A673 (cell line): ENCODE results near the gene HOXC10. TPM values are rescaled to one million over a fixed set of nuclear protein-coding genes. Genes with fewer than 3 reads are reported as not detected.

ENCODE experiments used
- BruUV-seq: library from RNA; stranded (reverse); fragments of 400-500 nt; replicated peaks from 2 replicates; lab custom pipeline; 2021; lab: Mats Ljungman, UMichigan
- CTCF ChIA-PET: fragments of 300-600 bp; sonication (Branson Sonifier 250); formaldehyde crosslinking; loops from one replicate; lab custom pipeline; 2022; ENCODE audit warnings: antibody characterized with exemption; lab: Charles Lee
- POLR2A ChIA-PET: fragments of 300-600 bp; sonication (Branson Sonifier 250); formaldehyde crosslinking; loops from one replicate; lab custom pipeline; 2022; ENCODE audit warnings: antibody characterized with exemption; ENCODE audit not compliant: low non-redundant PET; lab: Charles Lee
- DNase-seq: peaks from one replicate; pipeline ENCODE4 v3.0.0-alpha.2; 2015; ENCODE audit warnings: low spot score
- H3K27ac ChIP-seq: fragments of 200-600 bp; sonication (generic); 2 replicates; pipeline ENCODE4 v1.5.1; 2016; ENCODE audit warnings: mixed run types, low read depth, mild to moderate bottlenecking, mixed read lengths, antibody characterized with exemption, low read length; ENCODE audit not compliant: poor library complexity, severe bottlenecking
- H3K27me3 ChIP-seq: fragments of 200-600 bp; sonication (generic); replicated peaks from 2 replicates; pipeline ENCODE4 v1.6.1; 2017; ENCODE audit warnings: mixed run types, low read depth, mild to moderate bottlenecking, mixed read lengths, antibody characterized with exemption, low read length; ENCODE audit not compliant: insufficient read depth, poor library complexity
- H3K36me3 ChIP-seq: fragments of 200-600 bp; sonication (generic); 2 replicates; pipeline ENCODE4 v1.6.1; 2016; ENCODE audit warnings: mixed run types, mild to moderate bottlenecking, mixed read lengths, antibody characterized with exemption, low read length; ENCODE audit not compliant: insufficient read depth, poor library complexity, severe bottlenecking
- H3K4me1 ChIP-seq: fragments of 200-600 bp; sonication (generic); 2 replicates; pipeline ENCODE4 v1.6.1; 2017; ENCODE audit warnings: mixed run types, mild to moderate bottlenecking, mixed read lengths, antibody characterized with exemption, low read length; ENCODE audit not compliant: insufficient read depth, poor library complexity, severe bottlenecking
- H3K4me3 ChIP-seq: fragments of 200-600 bp; sonication (generic); 2 replicates; pipeline ENCODE4 v1.5.1; 2016; ENCODE audit warnings: low read depth, mixed run types, mild to moderate bottlenecking, mixed read lengths, low read length; ENCODE audit not compliant: poor library complexity, severe bottlenecking
- H3K9me3 ChIP-seq: fragments of 200-600 bp; sonication (generic); 2 replicates; pipeline ENCODE4 v1.6.1; 2016; ENCODE audit warnings: mixed run types, low read depth, mild to moderate bottlenecking, mixed read lengths, antibody characterized with exemption, low read length; ENCODE audit not compliant: poor library complexity, severe bottlenecking
- EZH2 ChIP-seq: fragments of 200-600 bp; sonication (generic); IDR thresholded peaks from 2 replicates; pipeline ENCODE4 v1.6.1; 2017; ENCODE audit warnings: borderline replicate concordance, low read depth, mild to moderate bottlenecking, mixed read lengths, antibody characterized with exemption, low read length; ENCODE audit not compliant: poor library complexity, severe bottlenecking
- intact Hi-C: fragments of 100-400 bp; cut with micrococcal nuclease; formaldehyde crosslinking; loops from one replicate; pipeline ENCODE4 v1.10.0; 2022; ENCODE audit not compliant: unreplicated experiment
- total RNA-seq: library from RNA; stranded (reverse); gene quantifications from 2 replicates; pipeline ENCODE4 v1.2.3, GENCODE V29; 2021
- TF ChIP-seq, protein P1 (sequence below): fragments of 300-800, 200-600 bp; sonication (generic); conservative IDR thresholded peaks from 2 replicates; pipeline ENCODE4 v1.5.1; 2017; ENCODE audit warnings: low read depth, mild to moderate bottlenecking, antibody characterized with exemption, low read length, moderate library complexity, mixed read lengths

Gene HOXC10
- total RNA-seq, 1 experiment from 2014 or later, result 27.8 TPM

DNA sequence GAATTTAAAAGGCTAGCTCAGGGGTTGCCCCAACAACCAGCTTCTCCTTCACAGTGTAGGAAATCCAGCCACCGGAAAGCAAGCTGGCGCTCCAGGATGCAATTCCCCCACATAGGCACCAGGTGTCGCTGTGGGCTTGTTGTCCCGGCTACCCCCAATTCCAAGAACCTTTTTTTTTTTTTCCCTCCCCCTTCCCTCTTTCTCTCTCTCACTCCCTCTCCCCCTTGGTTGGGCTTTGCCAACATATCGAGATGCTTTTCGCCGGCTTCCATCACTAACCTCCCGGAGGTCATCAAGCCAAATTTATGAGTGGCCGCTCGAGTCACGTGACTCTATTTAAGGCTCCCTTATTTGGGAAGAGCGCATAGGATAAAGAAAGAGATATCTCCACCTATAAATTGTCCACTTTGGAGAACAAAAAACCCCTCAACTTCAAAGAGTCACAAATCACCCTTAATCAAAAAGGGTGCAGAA, 47.7 kb downstream of the HOXC10 start, which contains the start of gene HOXC5:
TSS of gene HOXC5 (plus strand) at position 424 of the 474 bp plus-strand sequence. CDS start 73 bp downstream, outside the sequence.
- H3K9me3 ChIP-seq, result no peaks in the 10 kb centered on the region
- H3K27ac ChIP-seq, result no peak within 1 kb of the TSS
- peaks cover 43% of the 10 kb centered on the region for H3K4me1 ChIP-seq
- H3K4me3 ChIP-seq, result peak within 1 kb of the TSS; percentile 43
- POLR2A ChIA-PET, result interaction anchor here (0.6 kb wide), 1 partner anchor 8 kb away, joined by 18 read pairs; no protein-coding TSS in a partner anchor
- no peaks in the 10 kb centered on the region for H3K27me3 ChIP-seq
- peak; percentile 91 for DNase-seq
- no peak for TF ChIP-seq EZH2
- TF ChIP-seq, protein P1, sequence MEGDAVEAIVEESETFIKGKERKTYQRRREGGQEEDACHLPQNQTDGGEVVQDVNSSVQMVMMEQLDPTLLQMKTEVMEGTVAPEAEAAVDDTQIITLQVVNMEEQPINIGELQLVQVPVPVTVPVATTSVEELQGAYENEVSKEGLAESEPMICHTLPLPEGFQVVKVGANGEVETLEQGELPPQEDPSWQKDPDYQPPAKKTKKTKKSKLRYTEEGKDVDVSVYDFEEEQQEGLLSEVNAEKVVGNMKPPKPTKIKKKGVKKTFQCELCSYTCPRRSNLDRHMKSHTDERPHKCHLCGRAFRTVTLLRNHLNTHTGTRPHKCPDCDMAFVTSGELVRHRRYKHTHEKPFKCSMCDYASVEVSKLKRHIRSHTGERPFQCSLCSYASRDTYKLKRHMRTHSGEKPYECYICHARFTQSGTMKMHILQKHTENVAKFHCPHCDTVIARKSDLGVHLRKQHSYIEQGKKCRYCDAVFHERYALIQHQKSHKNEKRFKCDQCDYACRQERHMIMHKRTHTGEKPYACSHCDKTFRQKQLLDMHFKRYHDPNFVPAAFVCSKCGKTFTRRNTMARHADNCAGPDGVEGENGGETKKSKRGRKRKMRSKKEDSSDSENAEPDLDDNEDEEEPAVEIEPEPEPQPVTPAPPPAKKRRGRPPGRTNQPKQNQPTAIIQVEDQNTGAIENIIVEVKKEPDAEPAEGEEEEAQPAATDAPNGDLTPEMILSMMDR, result peak; percentile 98
- H3K36me3 ChIP-seq, result peaks cover 13% of the 10 kb centered on the region
- intact Hi-C loops, result loop anchor here (2.0 to 5.0 kb wide), 2 partner anchors 105 to 158 kb away; no protein-coding TSS in a partner anchor
- CTCF ChIA-PET, result interaction anchor here (0.5 to 2.2 kb wide), 18 partner anchors 15 to 1021 kb away, joined by 3 to 22 read pairs (median 6); partner anchors contain the start of gene HOXC10
- BruUV-seq, result no TSS peak

DNA sequence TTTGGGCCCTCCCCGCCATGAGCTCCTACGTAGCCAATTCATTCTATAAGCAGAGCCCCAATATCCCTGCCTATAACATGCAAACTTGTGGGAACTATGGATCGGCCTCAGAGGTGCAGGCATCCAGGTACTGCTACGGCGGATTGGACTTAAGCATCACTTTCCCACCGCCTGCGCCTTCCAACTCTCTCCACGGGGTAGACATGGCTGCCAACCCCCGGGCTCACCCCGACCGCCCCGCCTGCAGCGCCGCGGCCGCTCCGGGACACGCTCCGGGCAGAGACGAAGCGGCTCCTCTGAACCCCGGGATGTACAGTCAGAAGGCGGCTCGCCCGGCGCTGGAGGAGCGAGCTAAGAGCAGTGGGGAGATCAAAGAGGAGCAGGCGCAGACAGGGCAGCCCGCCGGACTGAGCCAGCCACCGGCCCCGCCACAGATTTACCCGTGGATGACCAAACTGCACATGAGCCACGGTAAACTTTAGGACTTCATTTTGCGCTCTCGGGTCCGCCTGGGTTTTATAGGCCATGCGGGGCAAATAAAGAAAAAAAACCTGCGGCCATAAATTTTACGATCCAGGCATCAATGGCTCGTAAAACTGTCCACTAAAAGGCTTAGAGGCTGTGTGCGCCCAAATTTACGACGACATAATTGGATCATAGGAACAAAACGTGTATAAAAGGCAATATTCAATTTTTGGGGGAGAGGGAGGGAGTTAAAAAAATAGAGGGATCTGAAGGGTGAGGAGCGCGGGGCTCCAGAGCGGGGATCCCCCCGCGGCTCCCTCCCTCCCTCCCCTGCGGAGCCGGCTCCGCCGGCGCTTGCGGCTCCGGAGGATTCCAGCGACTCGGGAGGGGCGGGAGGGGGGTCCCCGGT, 48.4 kb downstream of the HOXC10 start:
- H3K27me3 ChIP-seq, result no peaks in the 10 kb centered on the region
- intact Hi-C loops, result loop anchor here (2.0 to 5.0 kb wide), 2 partner anchors 104 to 157 kb away; no protein-coding TSS in a partner anchor

More for the DNA sequence above, 48.4 kb downstream of the HOXC10 start:
- peaks cover 39% of the 10 kb centered on the region for H3K4me1 ChIP-seq
- no peaks in the 10 kb centered on the region for H3K9me3 ChIP-seq
- H3K27ac ChIP-seq, result no peak overlapping the region
- ChIA-PET CTCF (interaction anchor here (0.5 to 2.2 kb wide), 12 partner anchors 17 to 182 kb away, joined by 3 to 22 read pairs (median 6); partner anchors contain the start of genes HOXC10 and HOXC8), POLR2A (interaction anchor here (0.6 kb wide), 1 partner anchor 8 kb away, joined by 18 read pairs; no protein-coding TSS in a partner anchor)
- H3K36me3 ChIP-seq, result peaks cover 13% of the 10 kb centered on the region
- no peak for TF ChIP-seq EZH2
- TF ChIP-seq, protein P1, result no peak
- no TSS peak for BruUV-seq
- H3K4me3 ChIP-seq, result peak overlapping the region; percentile 43
- peak; percentile 66 for DNase-seq
